Upper lobe of left lung (tissue), 6 donors: ENCODE results near the gene RSPRY1. TPM values are rescaled to one million over a fixed set of nuclear protein-coding genes. Genes with fewer than 3 reads are reported as not detected.

Experiments
- ATAC-seq, 2 donors: fragments of 200-7000 bp; cut with Tn5 transposase; one replicate each; pipeline ENCODE4 v1.9.1; 2022; ENCODE audit warnings: mild to moderate bottlenecking in 2 of 2, moderate library complexity in 2 of 2; ENCODE audit not compliant: low FRiP score in 2 of 2
- DNase-seq, 2 donors: peaks; one replicate each; pipeline ENCODE4 v3.0.0-alpha.2; 2019 to 2020
- H3K27ac ChIP-seq, 4 donors: fragments of 200-600 bp; sonication (generic); one replicate each; pipeline ENCODE4 v1.5.1; 2016 to 2019
- H3K27me3 ChIP-seq, 4 donors: fragments of 200-600 bp; sonication (generic); one replicate each; pipeline ENCODE4 v1.5.1; 2017 to 2019
- H3K36me3 ChIP-seq, 4 donors: fragments of 200-600 bp; sonication (generic); one replicate each; pipeline ENCODE4 v1.5.1; 2016 to 2019
- H3K4me1 ChIP-seq, 4 donors: fragments of 200-600 bp; sonication (generic); one replicate each; pipeline ENCODE4 v1.5.1; 2018 to 2019
- H3K4me3 ChIP-seq, 4 donors: fragments of 200-600 bp; sonication (generic); one replicate each; pipeline ENCODE4 v1.5.1; 2017 to 2019; ENCODE audit warnings: mild to moderate bottlenecking in 2 of 4, moderate library complexity in 1 of 4
- H3K9me3 ChIP-seq, 4 donors: fragments of 200-600 bp; sonication (generic); one replicate each; pipeline ENCODE4 v1.5.1; 2018 to 2019
- EP300 ChIP-seq, 4 donors: sonication (generic); formaldehyde crosslinking; IDR thresholded peaks; one replicate each; pipeline ENCODE4 v1.5.1; 2017; ENCODE audit warnings: antibody characterized with exemption in 4 of 4, control low read depth in 2 of 4
- POLR2A ChIP-seq, 4 donors: fragments of 450-650 bp; IDR thresholded peaks; one replicate each; pipeline ENCODE4 v1.5.1; 2016 to 2017; ENCODE audit warnings: antibody characterized with exemption in 4 of 4, mild to moderate bottlenecking in 2 of 4
- POLR2AphosphoS5 ChIP-seq, 2 donors: sonication (generic); formaldehyde crosslinking; IDR thresholded peaks; one replicate each; pipeline ENCODE4 v1.5.1; 2017; ENCODE audit warnings: antibody characterized with exemption in 2 of 2
- WGBS, 2 donors: methylation state at CpG; one replicate each; pipeline ENCODE4 v1.1.5; 2017 to 2018; 5-methylcytosine and 5-hydroxymethylcytosine counted together
- total RNA-seq, 6 donors: library from RNA; depleted of rRNA in 4 of 6; stranded (reverse); fragments of >200 nt in 4 of 6; gene quantifications; one replicate each; pipeline versions ENCODE4 v1.1.0 to v1.2.1, GENCODE V29; 2016 to 2021
- TF ChIP-seq, protein P1 (sequence below), 6 experiments: fragments of 450-650 bp in 4 of 6; fragments of 200-600 bp in 2 of 6; sonication (generic) in 2 of 6; IDR thresholded peaks; one replicate each; pipeline ENCODE4 v1.5.1; 2016 to 2019; ENCODE audit warnings: antibody characterized with exemption in 6 of 6
- donor health status: DM: no; HTN: no; CAD: no; lungs with moderate emphysema.
- donor health status: DM: no; HTN: yes; CAD: no; lungs with severe emphysema.

The RSPRY1 gene
- total RNA-seq, 6 donors from 2014 or later, result 26.9 to 102 (median 30.3) TPM

DNA sequence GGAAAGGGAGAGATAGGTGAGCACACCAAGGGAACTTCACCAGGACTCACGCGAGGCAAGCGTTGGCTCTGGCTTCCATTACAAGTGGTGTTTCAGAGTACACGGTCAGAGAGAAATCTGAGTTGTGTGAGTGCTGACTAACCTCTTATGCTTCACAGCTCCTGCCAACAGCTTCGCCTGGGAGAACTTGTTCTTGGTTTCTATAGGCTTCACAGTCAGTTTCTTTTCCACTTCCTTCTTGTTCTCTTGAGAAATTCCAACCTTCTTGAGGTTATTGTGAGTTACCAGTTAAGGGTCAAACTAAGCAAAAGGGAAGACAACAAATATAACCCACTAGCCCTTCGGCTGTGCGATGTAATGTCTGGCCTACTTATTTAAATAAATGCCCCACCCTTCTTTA, 19.2 kb upstream of the RSPRY1 start:
- ATAC-seq (peak; percentile 84 to 94), DNase-seq (peak in 1 of 2 donors; percentile 81)
- H3K27ac ChIP-seq, result peak overlapping the region; percentile 67 to 73 (median 70)
- H3K4me3 ChIP-seq, result no peak overlapping the region
- peaks cover 20 to 22% (median 21%) of the 10 kb centered on the region in 4 donors for H3K4me1 ChIP-seq
- H3K9me3 ChIP-seq, result no peaks in the 10 kb centered on the region
- TF ChIP-seq POLR2A (IDR thresholded peaks at IDR 0.05) (no peak), POLR2AphosphoS5 (IDR thresholded peaks at IDR 0.05) (peak; percentile 23 to 29), EP300 (IDR thresholded peaks at IDR 0.05) (peak in 1 of 4 donors; percentile 31)
- WGBS, 2 donors, result 39 to 56% methylated on average over 7 of the region's 7 CpGs
- H3K36me3 ChIP-seq, result peaks cover 13 to 77% (median 47%) of the 10 kb centered on the region in 4 donors
- no peaks in the 10 kb centered on the region for H3K27me3 ChIP-seq

DNA sequence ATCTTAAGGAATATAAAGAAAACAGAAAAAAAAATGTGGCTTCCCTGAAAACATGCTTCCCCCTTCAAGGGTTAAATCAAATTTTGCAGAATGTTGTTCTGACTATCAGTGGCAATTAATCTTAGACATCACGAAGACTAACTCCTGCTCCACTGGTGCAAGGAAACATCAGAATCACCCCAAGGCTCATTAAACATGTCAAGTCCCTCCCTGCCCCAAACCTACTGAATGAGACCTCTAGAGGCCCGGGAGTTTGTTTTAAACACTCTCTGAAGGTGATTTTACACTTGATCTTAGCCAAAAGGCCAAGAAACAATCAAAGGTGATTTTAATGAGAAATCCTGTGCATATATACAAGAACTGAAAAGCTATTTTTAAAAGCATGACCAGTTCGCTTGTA, 18.6 kb upstream of the RSPRY1 start:
- H3K27ac ChIP-seq, result peak overlapping the region; percentile 67 to 73 (median 70)
- H3K36me3 ChIP-seq, result peaks cover 13 to 77% (median 51%) of the 10 kb centered on the region in 4 donors
- WGBS, 2 donors, result 39 to 45% methylated on average over 3 of the region's 3 CpGs
- no peaks in the 10 kb centered on the region for H3K9me3 ChIP-seq
- no peak overlapping the region for H3K4me3 ChIP-seq
- no peaks in the 10 kb centered on the region for H3K27me3 ChIP-seq
- DNase-seq, result no peak
- no peak for ATAC-seq
- TF ChIP-seq POLR2AphosphoS5 (IDR thresholded peaks at IDR 0.05) (no peak), POLR2A (IDR thresholded peaks at IDR 0.05) (no peak), EP300 (IDR thresholded peaks at IDR 0.05) (no peak)
- TF ChIP-seq, protein P1, sequence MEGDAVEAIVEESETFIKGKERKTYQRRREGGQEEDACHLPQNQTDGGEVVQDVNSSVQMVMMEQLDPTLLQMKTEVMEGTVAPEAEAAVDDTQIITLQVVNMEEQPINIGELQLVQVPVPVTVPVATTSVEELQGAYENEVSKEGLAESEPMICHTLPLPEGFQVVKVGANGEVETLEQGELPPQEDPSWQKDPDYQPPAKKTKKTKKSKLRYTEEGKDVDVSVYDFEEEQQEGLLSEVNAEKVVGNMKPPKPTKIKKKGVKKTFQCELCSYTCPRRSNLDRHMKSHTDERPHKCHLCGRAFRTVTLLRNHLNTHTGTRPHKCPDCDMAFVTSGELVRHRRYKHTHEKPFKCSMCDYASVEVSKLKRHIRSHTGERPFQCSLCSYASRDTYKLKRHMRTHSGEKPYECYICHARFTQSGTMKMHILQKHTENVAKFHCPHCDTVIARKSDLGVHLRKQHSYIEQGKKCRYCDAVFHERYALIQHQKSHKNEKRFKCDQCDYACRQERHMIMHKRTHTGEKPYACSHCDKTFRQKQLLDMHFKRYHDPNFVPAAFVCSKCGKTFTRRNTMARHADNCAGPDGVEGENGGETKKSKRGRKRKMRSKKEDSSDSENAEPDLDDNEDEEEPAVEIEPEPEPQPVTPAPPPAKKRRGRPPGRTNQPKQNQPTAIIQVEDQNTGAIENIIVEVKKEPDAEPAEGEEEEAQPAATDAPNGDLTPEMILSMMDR (IDR thresholded peaks at IDR 0.05), result no peak
- peaks cover 20 to 22% (median 21%) of the 10 kb centered on the region in 4 donors for H3K4me1 ChIP-seq

DNA sequence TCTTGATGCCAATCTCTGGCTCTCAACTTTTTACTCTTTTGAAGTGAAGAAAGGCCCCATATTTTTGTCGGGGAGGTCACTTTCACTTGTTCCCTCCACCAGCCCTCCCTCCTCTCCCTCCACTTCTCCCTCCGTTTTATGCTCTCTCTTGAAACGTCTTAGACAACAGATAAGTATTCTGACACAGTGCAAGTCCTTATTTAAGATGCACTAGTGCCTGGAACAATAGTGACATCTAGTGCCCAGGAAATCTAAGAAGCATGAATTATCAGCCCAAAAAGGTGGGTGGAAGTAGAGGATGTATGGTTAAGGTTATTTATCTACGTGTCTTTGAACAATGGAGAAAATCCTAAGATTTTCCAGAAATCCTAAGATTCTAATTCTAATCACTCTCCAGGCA, 18.2 kb upstream of the RSPRY1 start:
- DNase-seq, result no peak

DNA sequence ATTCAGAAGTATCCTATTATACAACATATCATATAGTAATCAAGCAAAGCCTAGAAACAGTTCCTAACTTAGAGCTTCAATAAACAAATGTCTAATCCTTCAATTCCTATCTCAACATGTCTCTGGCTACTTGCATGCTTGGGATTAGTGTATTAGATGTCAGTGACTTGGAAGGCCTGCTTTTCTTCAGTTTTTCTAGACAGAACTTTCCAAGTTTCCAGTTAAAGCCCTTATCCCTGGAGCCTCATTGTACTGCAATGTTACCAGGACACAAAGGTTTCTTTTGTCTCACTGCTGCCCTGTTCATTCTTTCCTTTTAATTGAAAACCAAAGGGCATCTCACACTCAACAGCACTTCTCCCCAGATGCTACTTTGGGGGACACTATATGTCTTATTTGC, 16.8 kb upstream of the RSPRY1 start:
- H3K36me3 ChIP-seq, result peaks cover 9 to 71% (median 47%) of the 10 kb centered on the region in 4 donors

More for the DNA sequence above, 18.2 kb upstream of the RSPRY1 start:
- H3K4me1 ChIP-seq, result peaks cover 20 to 22% (median 21%) of the 10 kb centered on the region in 4 donors
- no peaks in the 10 kb centered on the region for H3K9me3 ChIP-seq
- TF ChIP-seq, protein P1 (IDR thresholded peaks at IDR 0.05), result peak; percentile 25 to 73 (median 60)
- TF ChIP-seq POLR2AphosphoS5 (IDR thresholded peaks at IDR 0.05), result no peak
- WGBS, 2 donors, result 7 to 11% methylated on average over 4 of the region's 4 CpGs
- peaks cover 13 to 77% (median 51%) of the 10 kb centered on the region in 4 donors for H3K36me3 ChIP-seq
- H3K4me3 ChIP-seq, result no peak overlapping the region
- H3K27ac ChIP-seq, result peak overlapping the region; percentile 67 to 73 (median 70)
- no peaks in the 10 kb centered on the region for H3K27me3 ChIP-seq
- peak; percentile 79 to 87 for ATAC-seq

DNA sequence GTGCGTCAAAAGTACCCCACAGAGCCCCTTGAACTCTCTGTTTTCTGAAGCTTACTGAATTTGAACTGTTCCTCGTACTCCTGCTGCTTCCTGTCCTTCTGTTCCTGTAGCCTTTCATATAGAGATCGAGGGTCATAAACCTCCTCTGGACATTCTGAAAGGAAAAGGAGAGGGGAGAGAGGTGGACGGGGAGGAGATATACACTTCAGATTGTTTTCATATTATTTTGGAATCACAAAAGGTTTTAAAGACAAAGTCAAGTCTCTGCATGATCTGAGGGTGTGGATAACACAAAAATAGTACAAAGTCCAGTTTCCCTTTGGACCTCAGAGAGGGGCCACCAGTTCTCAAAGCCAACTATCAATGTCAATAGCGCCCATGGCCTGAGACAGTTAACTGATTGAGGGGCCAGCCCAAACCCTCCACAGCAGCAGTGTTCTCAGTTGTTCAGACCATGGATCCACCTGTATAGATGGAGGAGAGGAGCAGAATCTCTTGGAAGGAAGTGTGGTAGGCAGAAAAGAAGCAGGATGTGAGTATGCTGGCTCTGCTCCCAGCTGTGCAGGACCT, 13.3 kb upstream of the RSPRY1 start:
- peaks cover 2 to 16% (median 5%) of the 10 kb centered on the region in 4 donors for H3K4me1 ChIP-seq
- 76 to 86% methylated on average over 5 of the region's 5 CpGs for WGBS, 2 donors

More for the DNA sequence above, 16.8 kb upstream of the RSPRY1 start:
- Histone ChIP-seq H3K9me3 (no peaks in the 10 kb centered on the region), H3K27me3 (no peaks in the 10 kb centered on the region), H3K4me3 (no peak overlapping the region), H3K4me1 (peaks cover 20 to 22% (median 21%) of the 10 kb centered on the region in 4 donors), H3K27ac (no peak overlapping the region)
- no peak for ATAC-seq
- no peak for TF ChIP-seq POLR2A (IDR thresholded peaks at IDR 0.05)
- TF ChIP-seq POLR2AphosphoS5 (IDR thresholded peaks at IDR 0.05), result no peak
- TF ChIP-seq EP300 (IDR thresholded peaks at IDR 0.05), result no peak
- TF ChIP-seq, protein P1 (IDR thresholded peaks at IDR 0.05), result no peak
- no peak for DNase-seq

DNA sequence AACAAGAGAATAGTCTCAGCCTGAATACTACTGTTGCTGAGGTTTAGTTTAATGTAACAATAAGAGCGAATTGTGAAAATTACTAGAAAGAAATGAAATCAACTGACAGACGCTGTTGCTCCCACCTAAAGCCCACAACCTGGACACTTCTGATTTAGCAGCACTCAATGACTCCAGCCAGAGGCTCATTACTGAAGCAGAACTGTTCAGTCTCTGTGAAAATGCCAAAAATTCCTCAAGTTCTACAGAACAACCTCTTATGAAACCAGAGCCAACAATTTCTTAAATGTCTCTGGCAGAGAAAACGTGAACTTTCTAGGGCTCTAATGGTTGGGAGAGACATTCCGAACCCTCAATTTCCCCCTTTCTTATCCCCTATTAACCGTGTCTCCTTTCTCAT, 10.2 kb upstream of the RSPRY1 start:
- Histone ChIP-seq H3K36me3 (peaks cover 8 to 28% (median 24%) of the 10 kb centered on the region in 4 donors), H3K9me3 (no peaks in the 10 kb centered on the region), H3K27ac (no peak overlapping the region), H3K4me1 (peaks cover 11 to 22% (median 13%) of the 10 kb centered on the region in 4 donors), H3K27me3 (no peaks in the 10 kb centered on the region), H3K4me3 (no peak overlapping the region)
- peak in 1 of 2 donors; percentile 37 for ATAC-seq
- 51 to 55% methylated on average over 5 of the region's 5 CpGs for WGBS, 2 donors
- TF ChIP-seq POLR2AphosphoS5 (IDR thresholded peaks at IDR 0.05) (no peak), POLR2A (IDR thresholded peaks at IDR 0.05) (no peak), EP300 (IDR thresholded peaks at IDR 0.05) (no peak)
- TF ChIP-seq, protein P1 (IDR thresholded peaks at IDR 0.05), result no peak
- no peak for DNase-seq

More for the DNA sequence above, 13.3 kb upstream of the RSPRY1 start:
- no peaks in the 10 kb centered on the region for H3K9me3 ChIP-seq
- no peak for TF ChIP-seq POLR2AphosphoS5 (IDR thresholded peaks at IDR 0.05)
- no peak overlapping the region for H3K4me3 ChIP-seq
- no peak for ATAC-seq
- DNase-seq, result no peak
- no peaks in the 10 kb centered on the region for H3K27me3 ChIP-seq
- H3K27ac ChIP-seq, result no peak overlapping the region
- H3K36me3 ChIP-seq, result peaks cover 9 to 48% (median 38%) of the 10 kb centered on the region in 4 donors
